ENCODE measurements around the gene ASIC3. TPM values are rescaled to one million over a fixed set of nuclear protein-coding genes. Genes with fewer than 3 reads are reported as not detected.

ASIC3 gene
- total and polyA plus RNA-seq, 2 of the 8 experiments (the other 6 are each of a cell fraction or from before 2014, with no cell fraction given): 1.6 to 1.9 TPM

- TF ChIP-seq ATF2 (IDR thresholded peaks at IDR 0.05; ENCODE audit: low read length) (no peak), GABPA (IDR thresholded peaks at IDR 0.05; ENCODE audit: borderline replicate concordance, insufficient read depth, low read length) (no peak), E2F6 (IDR thresholded peaks at IDR 0.05) (no peak), SRF (IDR thresholded peaks at IDR 0.05; ENCODE audit: low read depth, low read length) (no peak), CHD1 (IDR thresholded peaks at IDR 0.05; ENCODE audit: low read depth, low read length) (no peak), MAX (IDR thresholded peaks at IDR 0.05) (no peak), HDAC6 (IDR thresholded peaks at IDR 0.05; ENCODE audit: low read depth, low read length) (no peak), TBP (IDR thresholded peaks at IDR 0.05; ENCODE audit: low read depth, low read length) (no peak), HDAC2 (IDR thresholded peaks at IDR 0.05; ENCODE audit: borderline replicate concordance in 1 of 2, low read depth in 2 of 2, low read length in 2 of 2) (no peak), ZNF274 (IDR thresholded peaks at IDR 0.05; ENCODE audit: borderline replicate concordance, extremely low read depth, low read length) (no peak), BCL11A (IDR thresholded peaks at IDR 0.05; ENCODE audit: low read depth in 2 of 2, low read length in 2 of 2) (no peak)
These were observed 39.9 kb downstream of the ASIC3 start (continued) for GRCh38 chr7:151088019-151088855.
